IPS-18c (cell line): ENCODE results near the gene FAM193A.

ENCODE experiments used
- H3K4me3 ChIP-seq: 2 replicates; pipeline ENCODE4 v1.7.0; 2013; ENCODE audit warnings: low read depth, mild to moderate bottlenecking, low read length, moderate library complexity; ENCODE audit not compliant: insufficient read depth
- H3K9me3 ChIP-seq: one replicate; pipeline ENCODE4 v1.6.1; 2013; ENCODE audit warnings: mild to moderate bottlenecking, low read length, moderate library complexity; ENCODE audit not compliant: control insufficient read depth, insufficient read depth

The FAM193A gene

GRCh38 chr4:2689114-2689513 is 152.7 kb downstream of the FAM193A start:
- H3K9me3 ChIP-seq: no peaks in the 10 kb centered on the region
- H3K4me3 ChIP-seq: no peak overlapping the region

- Histone ChIP-seq H3K9me3 (no peaks in the 10 kb centered on the region), H3K4me3 (no peak overlapping the region)
These were observed 153.6 kb downstream of the FAM193A start for GRCh38 chr4:2689825-2690700.

- Histone ChIP-seq H3K9me3 (no peaks in the 10 kb centered on the region), H3K4me3 (no peak overlapping the region)
These were observed 154.9 kb downstream of the FAM193A start for GRCh38 chr4:2691313-2691712.

GRCh38 chr4:2691952-2692435 is 155.5 kb downstream of the FAM193A start:
- no peak overlapping the region for H3K4me3 ChIP-seq
- H3K9me3 ChIP-seq: no peaks in the 10 kb centered on the region

GRCh38 chr4:2694691-2695090 is 158.2 kb downstream of the FAM193A start:
- H3K4me3 ChIP-seq: no peak overlapping the region
- no peaks in the 10 kb centered on the region for H3K9me3 ChIP-seq

- no peak overlapping the region for H3K4me3 ChIP-seq
- H3K9me3 ChIP-seq: no peaks in the 10 kb centered on the region
These were observed 159.1 kb downstream of the FAM193A start for GRCh38 chr4:2695346-2696060.

GRCh38 chr4:2696423-2696822 is 160.0 kb downstream of the FAM193A start:
- Histone ChIP-seq H3K9me3 (no peaks in the 10 kb centered on the region), H3K4me3 (no peak overlapping the region)

- H3K4me3 ChIP-seq: no peak overlapping the region
- no peaks in the 10 kb centered on the region for H3K9me3 ChIP-seq
These were observed 161.6 kb downstream of the FAM193A start for GRCh38 chr4:2697995-2698414.

- Histone ChIP-seq H3K4me3 (no peak overlapping the region), H3K9me3 (no peaks in the 10 kb centered on the region)
These were observed 162.1 kb downstream of the FAM193A start for GRCh38 chr4:2698504-2698903.

GRCh38 chr4:2698951-2699505 is 162.6 kb downstream of the FAM193A start:
- H3K9me3 ChIP-seq: no peaks in the 10 kb centered on the region
- H3K4me3 ChIP-seq: no peak overlapping the region

GRCh38 chr4:2699534-2699933 is 163.1 kb downstream of the FAM193A start:
- H3K4me3 ChIP-seq: no peak overlapping the region
- H3K9me3 ChIP-seq: no peaks in the 10 kb centered on the region

- Histone ChIP-seq H3K9me3 (no peaks in the 10 kb centered on the region), H3K4me3 (no peak overlapping the region)
These were observed 163.6 kb downstream of the FAM193A start for GRCh38 chr4:2700031-2700430.

GRCh38 chr4:2702361-2702760 is 165.9 kb downstream of the FAM193A start:
- Histone ChIP-seq H3K4me3 (no peak overlapping the region), H3K9me3 (no peaks in the 10 kb centered on the region)

GRCh38 chr4:2702770-2703169 is 166.3 kb downstream of the FAM193A start:
- H3K4me3 ChIP-seq: no peak overlapping the region
- no peaks in the 10 kb centered on the region for H3K9me3 ChIP-seq

- Histone ChIP-seq H3K9me3 (no peaks in the 10 kb centered on the region), H3K4me3 (no peak overlapping the region)
These were observed 175.9 kb downstream of the FAM193A start for GRCh38 chr4:2712261-2712842.

- Histone ChIP-seq H3K4me3 (no peak overlapping the region), H3K9me3 (no peaks in the 10 kb centered on the region)
These were observed 176.9 kb downstream of the FAM193A start for GRCh38 chr4:2713337-2713736.

GRCh38 chr4:2714061-2714770 is 177.8 kb downstream of the FAM193A start:
- no peak overlapping the region for H3K4me3 ChIP-seq
- no peaks in the 10 kb centered on the region for H3K9me3 ChIP-seq
